ENCODE measurements around the gene TSPYL1.
"Not testable (repeated sequence)": the region's sequence is repeated elsewhere in the genome, so short reads cannot be mapped to it uniquely, and the experiment has no call there.

The TSPYL1 gene

DNA sequence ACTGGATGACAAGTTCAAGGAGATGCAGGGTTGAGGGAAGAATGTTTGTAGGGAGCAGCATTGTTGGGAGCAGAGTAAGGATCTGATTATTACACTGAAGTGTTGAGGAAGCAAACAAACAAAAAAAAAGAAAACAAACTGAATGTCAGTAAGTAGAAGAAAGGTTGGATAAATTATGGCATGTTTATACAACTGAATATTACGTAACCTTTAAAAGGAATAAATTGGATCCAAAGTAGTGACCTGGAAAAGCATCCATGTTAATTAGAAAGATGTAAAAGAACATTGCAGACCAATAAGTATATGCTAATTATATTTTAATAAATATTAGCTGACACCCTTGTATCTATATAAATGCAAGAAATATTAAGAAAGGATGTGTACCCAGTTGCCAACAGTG, 12.8 kb upstream of the TSPYL1 start:
- no peak for DNase-seq

DNA sequence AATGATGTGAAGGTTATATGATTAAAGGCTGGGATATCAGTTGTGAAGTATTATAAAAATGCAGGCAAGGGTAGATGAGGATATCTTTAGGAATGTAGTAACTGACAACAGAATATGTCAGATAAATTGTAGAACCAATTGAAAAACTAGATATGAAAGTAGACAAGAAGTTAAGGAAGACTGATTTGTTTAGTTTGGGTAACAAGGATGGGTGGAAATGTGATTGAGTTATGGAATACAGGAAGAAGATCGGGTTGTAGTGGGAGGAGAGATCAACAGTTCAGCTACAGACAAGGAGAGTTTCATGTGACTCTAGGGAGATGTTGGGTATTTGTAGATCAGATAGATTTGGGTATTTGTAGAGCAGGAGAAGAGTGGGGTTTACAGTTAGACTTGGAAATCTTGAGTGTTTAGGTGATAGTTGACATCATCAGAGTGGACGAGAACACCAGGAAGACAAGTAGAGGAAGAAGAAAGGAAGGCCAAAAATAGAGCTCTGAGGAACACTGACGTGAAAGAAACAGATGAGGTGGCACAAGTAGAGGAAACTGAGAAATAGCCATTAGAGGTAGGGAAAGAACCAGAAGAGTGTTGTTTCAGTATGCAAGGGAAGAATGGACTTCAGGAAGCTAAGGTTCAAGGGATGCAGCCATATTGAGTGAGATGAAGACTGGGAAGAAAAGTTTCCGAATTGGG, 12.1 kb upstream of the TSPYL1 start:
- DNase-seq: no peak

DNA sequence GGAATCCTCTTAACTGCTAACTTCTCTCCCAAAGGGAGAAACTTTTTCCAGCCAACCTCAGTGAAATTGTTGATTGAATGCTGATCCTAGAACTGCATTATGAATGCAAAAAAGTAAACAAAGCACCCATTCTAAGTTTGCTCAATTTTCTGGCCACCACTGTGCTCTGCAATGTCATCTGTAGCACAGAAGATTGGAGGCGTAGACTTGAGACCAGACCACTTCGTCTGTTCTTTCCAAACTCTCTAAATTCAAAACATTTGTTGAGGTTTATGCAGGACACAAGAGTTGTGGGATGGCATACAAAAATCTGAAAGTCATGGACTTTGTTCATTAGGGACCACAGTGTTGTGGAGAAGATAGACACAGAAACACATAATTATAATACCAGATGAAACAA, 11.1 kb upstream of the TSPYL1 start:
- no peak for DNase-seq

DNA sequence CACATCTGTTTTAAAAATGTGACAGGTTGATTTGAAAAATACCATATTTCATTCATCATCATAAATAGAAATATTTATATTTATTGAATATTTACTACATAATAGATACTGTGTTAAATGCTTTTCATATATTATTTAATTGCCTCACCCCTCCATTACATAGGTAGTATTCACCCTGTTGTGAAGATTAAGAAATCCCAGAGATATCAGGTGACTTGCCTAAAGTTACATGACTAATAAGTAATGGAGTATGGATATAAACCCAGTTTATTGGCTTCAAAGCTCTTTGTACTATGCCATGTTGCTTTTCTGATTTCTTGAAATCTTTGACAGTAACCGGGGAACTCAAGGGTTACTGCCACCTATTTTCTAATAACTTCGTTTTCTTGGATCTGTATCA, 10.1 kb upstream of the TSPYL1 start:
- no peak for DNase-seq

DNA sequence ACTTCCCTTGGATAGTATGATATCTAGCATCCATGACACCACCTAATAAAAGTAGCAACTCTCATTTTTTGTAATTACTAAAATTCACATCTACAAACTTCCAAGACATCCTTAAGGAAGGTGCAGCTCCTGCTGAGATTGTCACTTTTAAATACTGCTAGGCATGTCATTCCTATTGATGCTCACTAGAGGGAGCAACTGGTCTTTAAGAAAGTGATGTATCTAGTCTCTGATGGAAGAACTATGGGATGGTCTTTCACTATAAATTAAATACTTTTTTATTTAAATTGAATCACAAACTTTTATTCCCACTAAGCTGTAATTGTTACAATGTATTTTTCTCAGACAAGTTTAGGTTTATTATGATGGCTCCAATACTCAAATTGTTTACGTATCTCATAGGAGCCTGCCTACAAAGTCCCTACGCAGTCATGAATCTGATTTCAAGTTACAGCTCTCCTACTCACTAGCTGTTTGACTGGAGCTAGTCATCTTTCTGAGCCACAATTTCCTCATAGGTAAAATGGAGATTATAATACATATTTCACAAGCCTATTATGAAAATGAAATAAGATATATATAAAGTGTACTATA, 8.1 kb upstream of the TSPYL1 start:
- peak; percentile 38 for DNase-seq

DNA sequence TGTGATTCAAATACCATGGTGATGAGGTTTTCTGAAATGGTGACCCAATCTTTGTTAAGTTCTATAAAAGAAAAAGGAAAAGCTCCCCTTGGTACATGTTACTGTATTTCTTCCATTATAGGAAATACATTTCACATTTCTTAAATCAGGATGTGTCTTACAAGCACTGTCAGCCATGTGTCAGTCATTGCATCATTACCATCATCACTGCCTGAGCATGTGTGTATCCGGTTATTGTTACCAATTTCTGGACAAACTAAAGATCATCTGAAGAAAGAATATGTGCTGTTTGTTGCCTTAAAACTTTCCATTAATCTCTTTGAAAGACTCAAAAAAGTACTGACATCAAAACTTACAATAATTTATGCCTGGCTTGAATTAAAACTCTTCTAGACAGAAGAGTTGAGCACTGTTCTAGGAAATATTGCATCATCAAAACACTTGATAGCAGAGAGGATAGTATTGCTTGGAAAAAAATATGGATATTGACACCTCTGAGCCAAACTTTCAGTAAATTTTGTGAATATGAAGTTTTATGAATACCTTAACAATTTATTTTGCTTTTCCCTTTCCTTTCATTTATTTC, 7.1 kb upstream of the TSPYL1 start:
- no peak for DNase-seq

DNA sequence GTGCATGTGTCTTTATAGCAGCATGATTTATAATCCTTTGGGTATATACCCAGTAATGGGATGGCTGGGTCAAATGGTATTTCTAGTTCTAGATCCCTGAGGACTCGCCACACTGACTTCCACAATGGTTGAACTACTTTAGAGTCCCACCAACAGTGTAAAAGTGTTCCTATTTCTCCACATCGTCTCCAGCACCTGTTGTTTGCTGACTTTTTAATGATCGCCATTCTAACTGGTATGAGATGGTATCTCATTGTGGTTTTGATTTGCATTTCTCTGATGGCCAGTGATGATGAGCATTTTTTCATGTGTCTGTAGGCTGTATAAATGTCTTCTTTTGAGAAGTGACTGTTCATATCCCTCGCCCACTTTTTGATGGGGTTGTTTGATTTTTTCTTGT, 5.3 kb upstream of the TSPYL1 start:
- DNase-seq: not testable (repeated sequence)

DNA sequence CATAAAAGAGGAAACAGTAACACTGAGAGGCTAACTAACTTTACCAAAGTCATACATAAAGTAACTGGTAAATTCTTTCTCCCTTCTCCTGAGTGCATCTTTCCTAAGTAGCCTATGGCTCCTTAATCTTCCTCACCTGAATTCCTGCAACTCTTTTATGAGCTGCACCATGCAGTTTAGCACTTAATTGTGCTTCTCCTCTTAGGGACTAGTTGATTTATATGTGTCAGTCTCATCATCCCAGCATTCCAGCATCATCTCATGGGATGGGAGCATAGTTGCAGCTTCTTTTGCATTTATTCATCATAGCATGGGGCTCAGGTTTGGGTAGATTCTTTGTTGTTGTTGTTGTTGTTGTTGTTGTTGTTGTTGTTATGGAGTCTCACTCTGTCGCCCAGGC, 3.5 kb upstream of the TSPYL1 start:
- no peak for DNase-seq

DNA sequence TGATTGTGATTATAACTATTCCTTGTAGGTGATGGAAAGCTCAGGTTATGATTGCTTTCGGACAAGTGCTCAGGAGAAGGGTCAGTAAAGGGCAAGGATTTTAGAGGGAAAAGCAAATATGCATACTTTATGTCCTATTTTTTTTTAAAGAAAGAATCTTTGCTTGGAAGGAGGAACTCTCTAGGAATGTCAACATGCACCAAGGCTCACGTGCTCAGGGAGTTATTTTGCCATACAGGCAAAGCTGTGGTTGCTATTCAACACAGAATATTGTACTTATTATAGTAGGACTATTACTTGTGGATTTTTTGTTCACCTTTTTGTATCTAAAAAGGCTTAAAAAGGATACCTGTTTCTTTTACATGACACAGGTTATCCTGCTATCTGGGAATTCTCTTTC, 3.0 kb upstream of the TSPYL1 start:
- DNase-seq: no peak

DNA sequence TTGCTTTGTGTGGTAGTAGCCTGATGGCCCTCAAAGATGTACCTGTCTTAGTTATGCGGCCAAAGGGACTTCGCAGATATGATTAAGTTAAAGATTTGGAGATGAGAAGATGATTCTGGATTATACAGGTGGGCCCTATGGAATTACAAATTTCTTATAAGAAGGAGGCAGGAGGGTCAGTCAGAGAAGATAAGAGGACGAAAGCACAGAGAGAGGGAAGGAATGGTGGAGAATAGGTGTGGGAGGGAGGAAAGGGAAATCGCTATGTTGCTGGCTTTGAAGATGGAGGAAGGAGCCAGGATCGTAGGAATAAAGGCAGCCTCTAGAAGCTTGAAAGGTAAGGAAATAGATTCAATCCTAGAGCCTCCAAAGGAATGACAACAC, 1.2 kb upstream of the TSPYL1 start:
- DNase-seq: no peak

DNA sequence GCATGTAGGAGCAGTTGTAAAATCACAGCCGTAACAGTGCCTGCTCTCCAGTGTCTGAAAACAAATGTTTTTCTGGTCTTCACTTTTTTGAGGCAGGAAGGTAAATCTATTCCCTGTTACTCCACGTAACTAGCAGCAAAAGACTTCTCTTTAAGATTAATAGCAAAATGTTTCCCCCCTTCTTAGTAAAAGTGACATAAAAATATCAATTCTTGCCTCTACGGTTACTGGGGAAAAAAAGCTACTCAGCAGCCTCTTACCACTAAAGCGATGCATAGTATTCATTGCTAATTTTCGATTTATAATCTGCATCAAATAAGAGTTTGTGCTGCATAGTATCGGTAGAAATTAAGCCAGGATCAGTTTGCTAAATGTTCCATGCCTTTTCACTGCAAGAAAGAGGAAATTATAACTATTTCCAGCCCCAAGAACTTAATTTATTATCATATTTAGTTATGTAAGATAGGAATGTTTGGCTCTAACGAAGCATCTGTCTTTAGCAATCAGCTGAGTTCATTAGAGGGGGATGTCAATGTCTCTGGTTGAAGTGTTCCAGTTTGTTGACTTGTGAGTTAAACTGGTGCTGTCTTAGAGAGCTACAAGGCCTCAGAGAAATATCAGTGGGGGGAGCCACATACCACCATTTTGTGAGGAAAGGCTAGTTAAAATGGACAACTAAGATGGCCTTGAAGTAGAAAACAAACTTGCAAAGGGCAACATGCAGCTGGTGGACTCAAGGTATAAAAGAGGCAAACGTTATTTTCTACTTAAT, 617 bp upstream of the TSPYL1 start:
- no peak for DNase-seq

DNA sequence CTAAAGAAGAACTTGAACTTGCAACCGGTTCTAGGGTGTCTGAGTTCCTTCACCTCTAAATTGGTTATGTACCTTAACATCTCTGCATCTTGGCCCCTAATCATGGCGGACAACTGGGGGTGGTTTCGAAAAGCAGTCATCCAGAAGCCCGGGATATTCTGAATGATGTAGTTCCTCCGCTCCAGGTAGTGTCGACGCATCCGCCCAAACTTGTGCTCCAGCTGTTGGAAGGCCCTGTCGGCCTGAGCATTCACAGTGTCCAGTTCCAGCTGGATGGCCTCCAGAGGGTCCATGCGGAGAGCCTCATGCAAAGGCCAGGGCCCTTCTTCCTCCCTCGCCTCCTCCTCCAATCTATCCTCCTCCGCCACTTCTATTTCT, 887 bp downstream of the TSPYL1 start:
- no peak for DNase-seq

DNA sequence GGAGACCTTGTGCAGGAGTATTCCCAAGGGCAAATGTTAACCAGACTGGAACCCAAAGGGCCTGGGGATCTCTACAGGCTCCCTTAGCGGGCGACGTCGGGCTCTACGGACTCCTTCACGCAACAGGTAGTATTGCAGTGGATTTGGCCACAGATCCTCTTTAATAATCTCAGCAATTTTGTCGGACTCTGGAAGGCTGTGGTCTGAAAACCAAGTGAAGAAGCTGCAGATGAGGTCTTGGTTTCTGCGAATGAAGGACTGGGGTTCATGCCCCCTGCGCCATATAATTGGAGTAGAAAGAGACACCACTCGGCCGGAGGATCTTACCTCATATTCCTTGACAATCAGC, 1.3 kb downstream of the TSPYL1 start:
- no peak for DNase-seq

DNA sequence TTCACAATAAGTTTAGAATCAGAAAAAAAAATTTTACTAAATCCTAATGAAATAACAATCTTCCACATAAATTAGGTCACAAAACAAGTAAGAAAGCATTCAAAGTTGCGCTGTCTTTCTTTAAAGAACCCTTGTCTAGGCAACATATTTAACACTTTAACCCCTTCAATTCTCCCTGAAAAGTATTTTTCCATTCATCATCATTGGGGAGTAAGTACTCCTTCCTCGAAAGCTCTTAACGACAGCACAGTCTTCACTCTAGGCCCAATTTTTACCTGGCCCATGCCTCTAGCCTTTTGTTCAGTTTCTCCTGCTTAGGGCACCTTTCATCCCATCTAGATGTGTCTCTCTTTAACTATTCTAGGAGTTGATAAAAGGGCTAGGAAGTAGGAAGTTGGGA, 2.6 kb downstream of the TSPYL1 start:
- no peak for DNase-seq

DNA sequence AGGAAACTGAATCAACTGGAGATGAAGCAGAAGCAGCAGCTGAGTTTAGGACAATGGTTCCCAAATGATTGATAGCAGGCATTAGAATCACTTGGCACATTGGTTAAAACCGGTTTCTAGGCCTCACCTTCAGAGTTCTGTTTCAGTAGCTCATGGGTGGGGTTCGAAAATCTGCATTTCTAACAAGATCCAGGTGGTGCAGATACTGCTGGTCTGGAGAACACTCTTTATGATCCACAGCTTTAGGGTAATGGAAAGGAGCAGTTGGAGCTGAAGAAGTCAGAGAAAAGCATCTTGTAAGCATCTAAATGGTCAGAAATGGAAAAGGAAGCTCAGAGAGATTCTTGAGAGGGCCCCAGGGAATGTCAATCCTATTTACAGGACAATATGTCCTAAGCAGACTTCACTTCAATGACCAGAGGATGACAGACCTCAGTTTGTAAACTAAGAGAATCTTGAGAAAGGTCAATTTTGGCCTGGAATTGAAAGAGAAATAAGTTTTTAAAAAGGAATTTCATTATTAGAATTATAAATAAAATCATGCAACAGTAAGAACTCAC, 8.5 kb downstream of the TSPYL1 start:
- no peak for DNase-seq

DNA sequence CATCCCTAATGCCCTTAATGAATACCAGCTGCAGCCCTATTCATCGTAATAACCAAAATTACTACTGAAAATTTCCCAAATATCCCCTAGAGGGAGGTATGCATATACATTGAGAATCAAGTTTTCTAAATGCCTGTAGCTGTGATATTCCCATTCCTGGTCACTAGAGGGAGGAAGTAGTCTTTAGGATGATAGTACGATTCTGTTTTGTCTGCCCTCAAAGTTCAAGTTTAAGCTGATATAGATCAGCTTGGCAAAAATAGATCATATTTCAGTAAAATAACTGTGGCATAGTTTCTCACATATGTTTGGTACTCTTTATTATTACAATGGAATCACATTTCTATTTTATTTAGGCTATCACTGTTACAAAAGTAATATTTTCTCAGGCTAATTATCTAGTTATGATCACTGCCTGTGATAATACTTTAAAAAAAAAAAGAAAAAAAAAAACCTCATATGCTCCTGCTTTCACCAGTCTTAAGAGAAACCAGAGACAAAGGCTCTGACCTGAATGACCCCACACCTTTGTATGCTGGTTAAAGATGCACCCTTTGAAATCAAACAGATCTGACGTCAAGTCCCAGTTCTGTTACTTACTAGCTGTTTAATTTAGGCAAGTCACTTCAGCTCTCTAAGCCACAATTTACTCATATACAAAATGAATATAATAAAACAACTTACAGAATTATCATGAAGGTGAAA, 11.0 kb downstream of the TSPYL1 start:
- peak; percentile 38 for DNase-seq

DNA sequence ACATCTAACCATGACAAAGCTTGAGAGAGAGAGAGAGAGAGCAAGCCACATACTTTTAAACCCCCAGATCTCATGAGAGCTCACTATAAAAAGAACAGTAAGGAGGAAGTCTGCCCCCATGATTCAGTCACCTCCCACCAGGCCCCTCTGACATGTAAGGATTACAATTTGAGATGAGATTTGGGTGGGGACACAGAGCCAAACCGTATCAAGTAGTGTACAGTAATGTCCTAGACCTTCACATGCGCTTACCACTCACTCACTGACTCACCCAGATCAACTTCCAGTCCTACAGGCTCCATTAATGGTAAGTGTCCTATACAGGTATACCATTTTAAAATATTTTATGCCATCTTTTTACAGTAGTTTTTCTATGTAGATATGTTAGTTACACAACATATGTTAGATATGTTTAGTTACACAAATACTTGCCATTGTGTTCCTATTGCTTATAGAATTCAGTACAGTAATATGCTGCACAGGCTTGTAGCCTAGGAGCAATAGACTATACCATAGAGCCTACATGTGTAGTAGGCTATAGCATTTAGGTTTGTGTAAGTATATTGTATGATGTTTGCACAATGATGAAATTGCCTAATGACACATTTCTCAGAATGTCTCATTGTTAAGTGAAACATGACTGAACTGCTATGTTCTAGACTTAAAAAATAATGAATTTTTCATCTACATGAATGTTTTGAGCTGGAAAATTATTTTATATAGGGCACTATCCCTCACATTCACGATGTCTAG, 11.7 kb downstream of the TSPYL1 start:
- DNase-seq: no peak

DNA sequence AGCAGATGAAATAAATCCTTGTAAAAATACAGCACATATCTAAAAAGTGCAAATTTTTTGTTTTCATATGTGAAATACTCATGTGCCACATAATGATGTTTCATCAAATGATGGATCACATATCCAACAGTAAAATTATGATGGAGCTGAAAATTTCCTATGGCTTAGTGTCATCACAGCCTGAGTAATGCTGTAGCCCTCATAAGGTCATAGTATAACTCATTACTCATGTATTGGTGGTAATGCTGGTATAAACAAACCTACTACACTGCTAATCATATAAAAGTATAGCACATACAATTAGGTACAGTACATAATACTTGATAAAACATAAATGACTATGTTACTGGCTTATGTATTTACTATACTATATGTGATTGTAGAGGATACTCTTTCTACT, 12.9 kb downstream of the TSPYL1 start:
- no peak for DNase-seq

DNA sequence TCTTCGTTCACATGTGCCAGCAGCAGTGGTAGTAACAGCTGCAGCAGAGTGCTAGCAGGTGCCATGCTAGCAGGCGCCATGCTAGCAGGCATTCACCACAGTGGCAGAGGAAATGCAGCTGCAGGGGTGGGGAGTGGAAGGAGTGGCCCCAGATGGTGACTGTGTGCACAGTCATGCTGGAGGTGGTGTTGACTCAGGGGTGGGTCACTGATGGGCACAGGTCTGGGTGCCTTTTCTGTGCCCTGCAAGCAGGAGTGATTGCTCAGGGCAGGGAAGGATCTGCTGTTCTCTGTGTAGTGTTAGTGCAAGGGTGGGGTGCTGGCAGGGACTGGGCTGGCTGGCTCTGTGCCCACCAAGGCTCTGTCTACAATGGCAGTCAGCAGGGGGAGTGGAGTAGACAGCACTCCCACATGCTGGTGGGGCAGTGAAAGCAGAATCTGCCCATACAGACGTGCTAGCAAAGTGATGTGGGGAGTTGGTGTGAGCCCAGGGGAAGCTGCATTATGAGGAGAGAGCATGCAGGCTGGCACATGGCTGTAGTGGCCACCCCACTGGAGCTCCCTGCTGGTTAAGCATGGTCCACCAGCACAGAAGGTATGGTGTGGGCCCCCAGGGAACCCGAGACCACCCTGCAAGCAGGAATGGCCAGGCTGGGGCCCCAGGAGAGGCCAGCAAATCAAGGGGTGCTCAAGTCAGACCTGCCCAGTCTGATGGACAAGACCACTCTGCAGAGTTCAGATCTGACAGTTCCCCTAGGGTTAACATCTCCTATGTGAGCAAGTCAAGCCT, 14.5 kb downstream of the TSPYL1 start:
- DNase-seq: no peak

DNA sequence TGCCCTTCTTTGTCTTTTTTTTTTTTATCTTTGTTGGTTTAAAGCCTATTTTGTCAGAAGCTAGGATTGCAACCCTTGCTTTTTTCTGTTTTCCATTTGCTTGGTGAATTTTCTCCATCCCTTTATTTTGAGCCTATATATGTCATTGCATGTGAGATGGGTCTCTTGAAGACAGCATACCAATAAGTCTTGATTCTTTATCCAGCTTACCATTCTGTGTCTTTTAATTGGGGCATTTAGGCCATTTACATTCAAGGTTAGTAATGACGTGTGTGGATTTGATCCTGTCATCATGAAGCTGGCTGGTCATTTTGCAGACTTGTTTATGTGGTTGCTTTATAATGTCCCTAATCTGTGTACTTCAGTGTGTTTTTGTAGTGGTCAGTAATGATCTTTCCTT, 16.4 kb downstream of the TSPYL1 start:
- no peak for DNase-seq

DNA sequence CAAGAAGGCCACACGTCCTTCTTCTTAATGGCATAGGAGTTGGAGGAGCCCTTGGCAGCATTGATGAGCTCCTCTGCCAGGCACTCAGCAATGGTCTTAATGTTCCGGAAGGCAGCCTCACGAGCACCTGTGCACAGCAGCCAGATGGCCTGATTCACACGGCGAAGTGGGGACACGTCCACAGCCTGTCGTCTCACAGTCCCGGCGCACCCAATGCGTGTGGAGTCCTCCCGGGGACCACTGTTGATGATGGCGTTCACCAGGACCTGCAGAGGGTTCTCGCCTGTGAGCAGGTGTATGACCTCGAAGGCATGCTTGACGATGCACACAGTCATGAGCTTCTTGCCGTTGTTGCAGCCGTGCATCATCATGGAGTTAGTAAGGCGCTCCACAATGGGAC, 21.2 kb downstream of the TSPYL1 start:
- no peak for DNase-seq

DNA sequence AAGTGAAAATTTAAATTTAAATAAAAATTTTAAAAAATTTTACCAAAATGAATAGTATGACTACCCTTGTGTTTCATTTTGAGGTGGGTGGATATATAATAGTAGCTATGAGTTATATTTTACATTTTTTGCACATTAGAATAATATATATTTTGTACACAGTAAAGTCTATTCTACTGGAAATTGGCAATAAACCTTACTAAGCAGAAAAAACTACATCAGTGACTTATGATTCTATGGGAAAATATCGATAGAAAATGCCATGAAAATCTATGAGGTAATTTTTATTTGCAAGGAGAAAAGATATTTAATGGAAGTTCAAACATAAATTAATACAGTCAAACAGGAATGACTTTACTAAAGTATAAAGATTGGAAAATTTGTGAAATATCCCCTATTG, 23.0 kb downstream of the TSPYL1 start:
- DNase-seq: no peak
